Lower leg skin (tissue), 3 donors: Measurements from ENCODE around the gene SLC28A1.

Experiments
- POLR2A ChIP-seq, 2 donors: fragments of 450-650 bp; IDR thresholded peaks; one replicate each; pipeline ENCODE4 v1.6.1; 2016 to 2017; ENCODE audit warnings: antibody characterized with exemption in 2 of 2, mild to moderate bottlenecking in 1 of 2, moderate library complexity in 1 of 2
- TF ChIP-seq, protein P1 (sequence below), 3 donors: fragments of 450-650 bp; IDR thresholded peaks; one replicate each; pipeline ENCODE4 v1.5.1; 2016; ENCODE audit warnings: antibody characterized with exemption in 3 of 3, mild to moderate bottlenecking in 3 of 3, moderate library complexity in 2 of 3

DNA sequence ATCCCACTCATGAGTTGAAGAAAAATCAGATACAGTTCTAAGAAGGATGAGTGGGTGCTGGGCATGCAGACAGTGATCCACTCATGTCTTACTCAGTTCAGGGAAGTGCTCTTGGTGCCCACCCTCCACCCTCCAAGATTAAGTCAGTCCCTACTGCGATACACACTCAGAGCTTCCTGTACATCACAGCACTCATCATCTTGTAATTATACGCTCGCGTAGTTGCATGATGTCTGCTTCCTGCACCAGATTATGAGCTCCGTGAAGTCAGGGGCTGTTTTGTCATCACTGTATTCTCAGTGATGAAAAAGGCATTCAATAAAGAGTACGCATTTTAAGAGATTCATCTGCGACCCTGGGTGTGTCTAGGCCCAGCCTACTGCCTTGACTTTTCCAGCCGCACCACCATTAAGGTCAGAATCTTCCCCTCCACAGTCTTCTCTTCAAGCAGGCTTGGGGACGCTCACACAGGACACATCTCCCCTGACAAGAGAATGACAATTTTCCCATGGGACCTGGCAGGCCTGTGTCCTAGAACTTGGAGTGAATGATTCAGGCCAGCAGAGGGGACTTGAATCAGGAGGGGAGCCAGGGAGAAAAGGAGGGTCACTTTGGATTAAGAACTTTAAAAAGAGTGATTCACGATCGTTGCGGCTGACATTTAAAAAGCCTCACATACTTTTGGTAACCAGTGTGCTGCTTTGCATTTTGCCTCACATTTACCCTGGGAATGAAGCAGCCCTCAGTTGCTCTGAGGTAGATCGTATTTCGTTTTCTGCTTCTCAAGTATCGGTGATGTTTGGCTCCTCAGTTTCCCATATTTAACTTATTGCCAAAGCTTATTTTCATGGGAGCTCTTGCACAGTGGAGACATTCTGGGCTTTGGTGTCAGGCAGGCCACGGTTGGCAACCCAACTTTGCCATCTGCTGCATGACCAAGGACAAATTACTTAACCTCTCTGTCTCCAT lies 89.3 kb downstream of the SLC28A1 start:
- TF ChIP-seq, protein P1, sequence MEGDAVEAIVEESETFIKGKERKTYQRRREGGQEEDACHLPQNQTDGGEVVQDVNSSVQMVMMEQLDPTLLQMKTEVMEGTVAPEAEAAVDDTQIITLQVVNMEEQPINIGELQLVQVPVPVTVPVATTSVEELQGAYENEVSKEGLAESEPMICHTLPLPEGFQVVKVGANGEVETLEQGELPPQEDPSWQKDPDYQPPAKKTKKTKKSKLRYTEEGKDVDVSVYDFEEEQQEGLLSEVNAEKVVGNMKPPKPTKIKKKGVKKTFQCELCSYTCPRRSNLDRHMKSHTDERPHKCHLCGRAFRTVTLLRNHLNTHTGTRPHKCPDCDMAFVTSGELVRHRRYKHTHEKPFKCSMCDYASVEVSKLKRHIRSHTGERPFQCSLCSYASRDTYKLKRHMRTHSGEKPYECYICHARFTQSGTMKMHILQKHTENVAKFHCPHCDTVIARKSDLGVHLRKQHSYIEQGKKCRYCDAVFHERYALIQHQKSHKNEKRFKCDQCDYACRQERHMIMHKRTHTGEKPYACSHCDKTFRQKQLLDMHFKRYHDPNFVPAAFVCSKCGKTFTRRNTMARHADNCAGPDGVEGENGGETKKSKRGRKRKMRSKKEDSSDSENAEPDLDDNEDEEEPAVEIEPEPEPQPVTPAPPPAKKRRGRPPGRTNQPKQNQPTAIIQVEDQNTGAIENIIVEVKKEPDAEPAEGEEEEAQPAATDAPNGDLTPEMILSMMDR (IDR thresholded peaks at IDR 0.05), result no peak
- TF ChIP-seq POLR2A (IDR thresholded peaks at IDR 0.05), result no peak
